ENCODE results near the gene ABHD5. TPM values are rescaled to one million over a fixed set of nuclear protein-coding genes. Genes with fewer than 3 reads are reported as not detected.

ABHD5 gene
- total RNA-seq, 1 experiment from 2014 or later = 29.5 TPM

- TF ChIP-seq EZH2 (IDR thresholded peaks at IDR 0.05; ENCODE audit: low read length, unreplicated experiment) (no peak), EZH2phosphoT487 (IDR thresholded peaks at IDR 0.05; ENCODE audit: borderline replicate concordance, low read length) (no peak), CTCF (conservative IDR thresholded peaks at IDR 0.05; ENCODE audit: low read depth, low read length) (no peak)
- no peaks in the 10 kb centered on the region; the same call in none of the 2 replicates for H3K4me1 ChIP-seq (ENCODE audit: insufficient read depth, low read length)
- H3K36me3 ChIP-seq (ENCODE audit: low read depth, low read length) = no peaks in the 10 kb centered on the region
- H2AFZ ChIP-seq (ENCODE audit: low read length) = no peak overlapping the region
- BruUV-seq (replicated peaks) = no TSS peak
- ChIA-PET POLR2A (ENCODE audit: unreplicated experiment) (no interaction called here), CTCF (no interaction called here)
- H3F3A ChIP-seq (ENCODE audit: low read length, unreplicated experiment) = no peaks in the 10 kb centered on the region
- intact Hi-C loops (cut with micrococcal nuclease) = no loop called here
- no peaks in the 10 kb centered on the region for H3K27me3 ChIP-seq (ENCODE audit: low read length)
- H3K27ac ChIP-seq (ENCODE audit: low read length) = no peak overlapping the region
- no peak overlapping the region for H3K9ac ChIP-seq (ENCODE audit: low read length)
- no peaks in the 10 kb centered on the region for H3K9me3 ChIP-seq (ENCODE audit: low read length)
- DNase-seq = peak; percentile 48
- H3K9me2 ChIP-seq (replicated peaks; ENCODE audit: low read length) = no peaks in the 10 kb centered on the region
- no peaks in the 10 kb centered on the region for H3K79me2 ChIP-seq (ENCODE audit: low read length)
- no peaks in the 10 kb centered on the region for H4K20me1 ChIP-seq (ENCODE audit: low read length)
- ATAC-seq = no peak
- no peak overlapping the region for H3K4me2 ChIP-seq (ENCODE audit: low read length)
- H3K4me3 ChIP-seq (ENCODE audit: low read length) = no peak overlapping the region
Observed at GRCh38 chr3:43644443-43644842, 46.3 kb upstream of the ABHD5 start.

- DNase-seq (no peak), ATAC-seq (no peak)
- Histone ChIP-seq H4K20me1 (ENCODE audit: low read length) (no peaks in the 10 kb centered on the region), H3K4me2 (ENCODE audit: low read length) (no peak overlapping the region), H3K79me2 (ENCODE audit: low read length) (no peaks in the 10 kb centered on the region), H3F3A (ENCODE audit: low read length, unreplicated experiment) (no peaks in the 10 kb centered on the region), H3K9ac (ENCODE audit: low read length) (no peak overlapping the region), H3K27ac (ENCODE audit: low read length) (no peak overlapping the region), H3K4me1 (ENCODE audit: insufficient read depth, low read length) (no peaks in the 10 kb centered on the region; the same call in 1 of the 2 replicates), H3K27me3 (ENCODE audit: low read length) (no peaks in the 10 kb centered on the region), H3K36me3 (ENCODE audit: low read depth, low read length) (no peaks in the 10 kb centered on the region), H2AFZ (ENCODE audit: low read length) (no peak overlapping the region), H3K9me2 (replicated peaks; ENCODE audit: low read length) (no peaks in the 10 kb centered on the region), H3K9me3 (ENCODE audit: low read length) (no peaks in the 10 kb centered on the region), H3K4me3 (ENCODE audit: low read length) (no peak overlapping the region)
- ChIA-PET CTCF (no interaction called here), POLR2A (ENCODE audit: unreplicated experiment) (no interaction called here)
- intact Hi-C loops (cut with micrococcal nuclease) = no loop called here
- no peak for TF ChIP-seq EZH2phosphoT487 (IDR thresholded peaks at IDR 0.05; ENCODE audit: borderline replicate concordance, low read length)
- no peak for TF ChIP-seq CTCF (conservative IDR thresholded peaks at IDR 0.05; ENCODE audit: low read depth, low read length)
- TF ChIP-seq EZH2 (IDR thresholded peaks at IDR 0.05; ENCODE audit: low read length, unreplicated experiment) = no peak
- BruUV-seq (replicated peaks) = no TSS peak
Observed at GRCh38 chr3:43647331-43648166, 43.2 kb upstream of the ABHD5 start.

DNA sequence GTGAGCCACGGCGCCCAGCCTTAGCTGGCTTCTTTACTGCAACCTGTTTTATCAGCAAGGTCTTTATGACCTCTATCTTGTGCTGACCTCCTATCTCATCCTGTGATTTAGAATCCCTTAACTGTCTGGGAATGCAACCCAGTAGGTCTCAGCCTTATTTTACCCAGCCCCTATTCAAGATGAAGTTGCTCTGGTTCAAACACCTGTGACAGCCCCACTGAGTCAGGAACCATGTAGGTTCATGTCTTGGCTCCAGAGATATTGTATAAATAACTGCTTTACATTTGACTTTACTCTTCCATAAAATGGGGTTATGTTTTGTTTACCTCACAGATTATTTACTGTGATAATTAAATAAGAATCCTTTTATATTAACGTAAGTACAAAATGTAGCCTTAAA lies 41.8 kb upstream of the ABHD5 start:
- no peaks in the 10 kb centered on the region for H3K36me3 ChIP-seq (ENCODE audit: low read depth, low read length)
- no peak for TF ChIP-seq EZH2 (IDR thresholded peaks at IDR 0.05; ENCODE audit: low read length, unreplicated experiment)
- no peak for TF ChIP-seq CTCF (conservative IDR thresholded peaks at IDR 0.05; ENCODE audit: low read depth, low read length)
- no peak for TF ChIP-seq EZH2phosphoT487 (IDR thresholded peaks at IDR 0.05; ENCODE audit: borderline replicate concordance, low read length)
- ATAC-seq (no peak), DNase-seq (no peak)
- H3K79me2 ChIP-seq (ENCODE audit: low read length) = no peaks in the 10 kb centered on the region
- H3K4me2 ChIP-seq (ENCODE audit: low read length) = no peak overlapping the region
- ChIA-PET CTCF (no interaction called here), POLR2A (ENCODE audit: unreplicated experiment) (no interaction called here)
- no peak overlapping the region for H3K27ac ChIP-seq (ENCODE audit: low read length)
- no peaks in the 10 kb centered on the region; the same call in 1 of the 2 replicates for H3K4me1 ChIP-seq (ENCODE audit: insufficient read depth, low read length)
- H3K4me3 ChIP-seq (ENCODE audit: low read length) = no peak overlapping the region
- no peak overlapping the region for H3K9ac ChIP-seq (ENCODE audit: low read length)
- no peaks in the 10 kb centered on the region for H3K9me2 ChIP-seq (replicated peaks; ENCODE audit: low read length)
- H3K9me3 ChIP-seq (ENCODE audit: low read length) = no peaks in the 10 kb centered on the region
- H3F3A ChIP-seq (ENCODE audit: low read length, unreplicated experiment) = no peaks in the 10 kb centered on the region
- no peaks in the 10 kb centered on the region for H3K27me3 ChIP-seq (ENCODE audit: low read length)
- no peaks in the 10 kb centered on the region for H4K20me1 ChIP-seq (ENCODE audit: low read length)
- intact Hi-C loops (cut with micrococcal nuclease) = no loop called here
- BruUV-seq (replicated peaks) = no TSS peak
- no peak overlapping the region for H2AFZ ChIP-seq (ENCODE audit: low read length)
